Suprapubic skin (tissue), 4 donors: Measurements from ENCODE around the gene SRXN1. TPM values are rescaled to one million over a fixed set of nuclear protein-coding genes. Genes with fewer than 3 reads are reported as not detected.

Experiments
- DNase-seq, 2 donors: peaks; one replicate each; pipeline ENCODE4 v3.0.0-alpha.2; 2019; ENCODE audit warnings: low spot score in 2 of 2
- H3K27ac ChIP-seq: fragments of 200-600 bp; sonication (generic); one replicate; pipeline ENCODE4 v1.5.1; 2019
- H3K27me3 ChIP-seq: fragments of 200-600 bp; sonication (generic); one replicate; pipeline ENCODE4 v1.5.1; 2019
- H3K36me3 ChIP-seq: fragments of 200-600 bp; sonication (generic); one replicate; pipeline ENCODE4 v1.5.1; 2019
- H3K4me1 ChIP-seq: fragments of 200-600 bp; sonication (generic); one replicate; pipeline ENCODE4 v1.5.1; 2019
- H3K4me3 ChIP-seq: fragments of 200-600 bp; sonication (generic); one replicate; pipeline ENCODE4 v1.5.1; 2019; ENCODE audit warnings: mild to moderate bottlenecking
- H3K9me3 ChIP-seq: fragments of 200-600 bp; sonication (generic); one replicate; pipeline ENCODE4 v1.5.1; 2019
- CTCF ChIP-seq, 2 donors: fragments of 200-600 bp in 1 of 2; fragments of 450-650 bp in 1 of 2; sonication (generic) in 1 of 2; IDR thresholded peaks; one replicate each; pipeline ENCODE4 v1.5.1; 2016 to 2019; ENCODE audit warnings: antibody characterized with exemption in 2 of 2, mild to moderate bottlenecking in 1 of 2, moderate library complexity in 1 of 2
- EP300 ChIP-seq: sonication (generic); formaldehyde crosslinking; IDR thresholded peaks from one replicate; pipeline ENCODE4 v1.6.1; 2017; ENCODE audit warnings: antibody characterized with exemption
- POLR2A ChIP-seq, 2 donors: fragments of 450-650 bp; IDR thresholded peaks; one replicate each; pipeline ENCODE4 v1.6.1; 2017; ENCODE audit warnings: antibody characterized with exemption in 2 of 2, mild to moderate bottlenecking in 2 of 2, moderate library complexity in 2 of 2
- POLR2AphosphoS5 ChIP-seq, 3 donors: sonication (generic); formaldehyde crosslinking; IDR thresholded peaks; one replicate each; pipeline ENCODE4 v1.6.1; 2017; ENCODE audit warnings: antibody characterized with exemption in 3 of 3
- WGBS: methylation state at CpG from one replicate; pipeline ENCODE4 v1.1.5; 2018; 5-methylcytosine and 5-hydroxymethylcytosine counted together
- total RNA-seq, 4 donors: library from RNA; depleted of rRNA; stranded (reverse); fragments of >200 nt; gene quantifications; one replicate each; pipeline ENCODE4 v1.1.0, GENCODE V29; 2016

SRXN1 gene
- 10 to 100 TPM in 3 of 4 donors, 1 to 10 TPM in 1; 7.8 to 27.7 (median 21.0) TPM for total RNA-seq

- Histone ChIP-seq H3K4me1 (peaks cover 23% of the 10 kb centered on the region), H3K27me3 (no peaks in the 10 kb centered on the region), H3K27ac (peak within 1 kb of the TSS; percentile 75), H3K36me3 (peaks cover 20% of the 10 kb centered on the region), H3K9me3 (no peaks in the 10 kb centered on the region), H3K4me3 (peak within 1 kb of the TSS; percentile 71)
- TF ChIP-seq POLR2AphosphoS5 (IDR thresholded peaks at IDR 0.05), result no peak
- no peak for TF ChIP-seq EP300
- TF ChIP-seq CTCF (IDR thresholded peaks at IDR 0.05), result peak; percentile 11 to 60
- no peak for TF ChIP-seq POLR2A (IDR thresholded peaks at IDR 0.05)
- no CpG with 5 or more reads among the region's 74 CpGs for WGBS
- peak; percentile 87 to 93 for DNase-seq
Observed at GRCh38 chr20:653110-653589, at the start of gene SRXN1. SRXN1 (minus strand) TSS chr20:653200; CDS start chr20:653185, 15 bp downstream.

- WGBS, result 63% methylated on average over 6 of the region's 6 CpGs
- no peak overlapping the region for H3K27ac ChIP-seq
- no peak overlapping the region for H3K4me3 ChIP-seq
- TF ChIP-seq CTCF (IDR thresholded peaks at IDR 0.05), result no peak
- no peak for TF ChIP-seq EP300
- no peak for TF ChIP-seq POLR2A (IDR thresholded peaks at IDR 0.05)
- no peak for TF ChIP-seq POLR2AphosphoS5 (IDR thresholded peaks at IDR 0.05)
- H3K27me3 ChIP-seq, result peaks cover 43% of the 10 kb centered on the region
- peak in 1 of 2 donors; percentile 49 for DNase-seq
- H3K36me3 ChIP-seq, result no peaks in the 10 kb centered on the region
- no peaks in the 10 kb centered on the region for H3K9me3 ChIP-seq
- H3K4me1 ChIP-seq, result no peaks in the 10 kb centered on the region
Observed at GRCh38 chr20:701401-702129, 48.6 kb upstream of the SRXN1 start.

GRCh38 chr20:699811-700338 is 46.9 kb upstream of the SRXN1 start:
- 60% methylated on average over 7 of the region's 10 CpGs for WGBS
- Histone ChIP-seq H3K27me3 (peaks cover 44% of the 10 kb centered on the region), H3K4me3 (no peak overlapping the region), H3K36me3 (no peaks in the 10 kb centered on the region), H3K4me1 (no peaks in the 10 kb centered on the region), H3K27ac (no peak overlapping the region), H3K9me3 (no peaks in the 10 kb centered on the region)
- TF ChIP-seq POLR2A (IDR thresholded peaks at IDR 0.05) (no peak), CTCF (IDR thresholded peaks at IDR 0.05) (no peak), POLR2AphosphoS5 (IDR thresholded peaks at IDR 0.05) (no peak), EP300 (no peak)
- DNase-seq, result peak in 1 of 2 donors; percentile 76

- no peaks in the 10 kb centered on the region for H3K4me1 ChIP-seq
- WGBS, result 45% methylated on average over 6 of the region's 6 CpGs
- H3K9me3 ChIP-seq, result no peaks in the 10 kb centered on the region
- H3K36me3 ChIP-seq, result no peaks in the 10 kb centered on the region
- TF ChIP-seq EP300, result no peak
- TF ChIP-seq POLR2AphosphoS5 (IDR thresholded peaks at IDR 0.05), result no peak
- no peak for TF ChIP-seq CTCF (IDR thresholded peaks at IDR 0.05)
- no peak for TF ChIP-seq POLR2A (IDR thresholded peaks at IDR 0.05)
- H3K27me3 ChIP-seq, result peaks cover 39% of the 10 kb centered on the region
- H3K27ac ChIP-seq, result no peak overlapping the region
- H3K4me3 ChIP-seq, result no peak overlapping the region
- no peak for DNase-seq
Observed at GRCh38 chr20:699342-699741, 46.3 kb upstream of the SRXN1 start.

- DNase-seq, result peak in 1 of 2 donors; percentile 23
- TF ChIP-seq POLR2AphosphoS5 (IDR thresholded peaks at IDR 0.05), result no peak
- no peak for TF ChIP-seq EP300
- TF ChIP-seq CTCF (IDR thresholded peaks at IDR 0.05), result no peak
- no peak for TF ChIP-seq POLR2A (IDR thresholded peaks at IDR 0.05)
- H3K4me3 ChIP-seq, result no peak overlapping the region
Observed at GRCh38 chr20:698276-698675, 45.3 kb upstream of the SRXN1 start.

More at GRCh38 chr20:698276-698675, 45.3 kb upstream of the SRXN1 start:
- no peak overlapping the region for H3K27ac ChIP-seq
- H3K27me3 ChIP-seq, result peaks cover 42% of the 10 kb centered on the region
- 75% methylated on average over 6 of the region's 6 CpGs for WGBS
- no peaks in the 10 kb centered on the region for H3K9me3 ChIP-seq
- no peaks in the 10 kb centered on the region for H3K36me3 ChIP-seq
- no peaks in the 10 kb centered on the region for H3K4me1 ChIP-seq
